Suppressor macrophage treated with lipopolysaccharide for 1 hour (primary cell): ENCODE data around the gene HLA-F.

Experiments used
- DNase-seq, 3 donors: peaks; one replicate each; pipeline ENCODE4 v3.0.0-alpha.2; 2020 to 2022

The HLA-F gene

DNA sequence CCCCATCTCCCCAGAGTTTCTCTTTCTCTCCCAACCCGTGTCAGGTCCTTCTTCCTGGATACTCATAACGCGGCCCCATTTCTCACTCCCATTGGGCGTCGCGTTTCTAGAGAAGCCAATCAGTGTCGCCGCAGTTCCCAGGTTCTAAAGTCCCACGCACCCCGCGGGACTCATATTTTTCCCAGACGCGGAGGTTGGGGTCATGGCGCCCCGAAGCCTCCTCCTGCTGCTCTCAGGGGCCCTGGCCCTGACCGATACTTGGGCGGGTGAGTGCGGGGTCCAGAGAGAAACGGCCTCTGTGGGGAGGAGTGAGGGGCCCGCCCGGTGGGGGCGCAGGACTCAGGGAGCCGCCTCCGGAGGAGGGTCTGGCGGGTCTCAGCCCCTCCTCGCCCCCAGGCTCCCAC lies at the start of gene HLA-F:
Gene HLA-F (plus strand): TSS at position 173 of the 404 bp plus-strand sequence. CDS start 30 bp downstream, at position 203.
- peak in 2 of 3 donors; percentile 98 for DNase-seq

DNA sequence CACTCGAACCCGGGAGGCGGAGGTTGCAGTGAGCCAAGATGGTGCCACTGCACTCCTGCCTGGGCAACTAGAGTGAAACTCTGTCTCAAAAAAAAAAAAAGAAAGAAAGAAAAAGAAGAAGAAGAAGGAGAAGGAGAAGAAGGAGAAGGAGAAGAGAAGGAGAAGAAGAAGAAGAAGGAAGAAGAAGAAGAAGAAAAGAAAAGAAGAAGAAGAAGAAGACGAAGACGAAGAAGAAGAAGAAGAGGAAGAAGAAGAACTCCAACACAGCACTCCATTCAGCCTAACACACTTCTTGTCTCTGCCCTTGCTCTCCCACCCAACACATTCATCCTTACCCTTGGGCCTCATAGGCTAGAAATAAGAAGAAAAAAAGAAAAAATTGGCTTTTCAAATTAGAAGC lies 49.2 kb upstream of the HLA-F start:
- DNase-seq = no peak

DNA sequence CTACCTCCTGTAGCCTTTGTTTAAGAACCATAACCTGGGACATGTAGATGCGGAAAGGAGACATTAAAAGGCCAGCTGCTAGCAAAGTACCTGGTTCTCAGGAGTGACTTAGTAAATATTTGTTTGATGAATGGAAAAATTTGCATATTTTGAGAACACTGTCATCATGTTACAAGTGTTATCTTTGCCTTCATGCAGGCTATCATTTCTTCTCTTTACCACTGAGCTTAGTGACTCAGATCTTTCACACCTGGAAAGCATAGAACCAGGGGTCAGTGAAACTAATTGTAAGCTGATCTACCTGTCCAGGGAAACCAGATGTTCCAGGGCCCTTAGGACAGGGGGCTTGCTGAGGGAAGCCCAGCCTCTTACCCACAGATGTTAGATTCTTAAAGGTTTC lies 47.7 kb upstream of the HLA-F start:
- no peak for DNase-seq

DNA sequence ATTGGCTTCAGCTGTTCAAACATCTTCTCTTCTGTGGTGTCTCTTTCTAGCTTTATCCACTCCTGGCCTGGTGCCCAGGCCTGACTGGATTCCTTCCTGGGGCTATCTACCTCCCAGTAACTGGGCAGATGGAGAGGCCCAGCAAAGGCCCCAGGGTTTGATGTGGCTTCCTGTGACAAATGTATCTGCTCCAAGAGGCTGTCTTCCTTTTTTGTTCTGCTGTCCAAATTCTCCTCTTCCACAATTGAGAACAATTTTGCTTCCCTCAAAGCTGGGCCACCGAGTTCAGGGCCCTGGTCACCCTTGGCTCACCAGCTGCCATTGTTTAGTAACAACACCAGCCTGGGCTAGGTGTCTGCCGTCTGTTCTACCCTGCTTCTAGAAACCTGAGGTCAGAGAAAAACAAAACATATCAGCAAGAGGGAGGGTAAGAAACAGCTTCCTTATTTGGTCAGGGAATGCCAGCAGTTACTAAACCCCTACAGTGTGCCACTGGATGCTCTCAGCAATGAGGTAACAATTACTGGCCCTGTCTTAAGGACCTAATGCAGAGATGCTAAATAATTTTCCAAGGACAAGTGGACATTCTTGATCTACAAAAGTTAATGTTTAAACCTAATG lies 46.1 kb upstream of the HLA-F start:
- DNase-seq = peak; percentile 35 to 45 (median 37)

DNA sequence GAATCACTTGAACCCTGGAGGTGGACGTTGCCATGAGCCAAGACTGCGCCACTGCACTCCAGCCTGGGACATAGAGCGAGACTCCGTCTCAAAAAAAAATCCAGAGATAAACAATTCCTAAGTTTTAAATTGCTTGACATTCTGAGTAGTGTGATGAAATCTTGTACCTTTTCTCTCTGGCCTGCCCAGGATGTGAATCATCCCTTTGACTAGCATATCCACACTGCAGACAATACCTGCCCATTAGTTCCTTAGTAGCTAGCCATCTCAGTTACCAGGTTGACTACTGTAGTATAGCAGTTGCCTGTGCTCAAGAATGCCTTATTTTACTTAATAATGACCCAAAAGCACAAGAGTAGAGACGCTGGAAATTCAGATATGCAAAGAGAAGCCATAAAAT lies 45.1 kb upstream of the HLA-F start:
- no peak for DNase-seq

DNA sequence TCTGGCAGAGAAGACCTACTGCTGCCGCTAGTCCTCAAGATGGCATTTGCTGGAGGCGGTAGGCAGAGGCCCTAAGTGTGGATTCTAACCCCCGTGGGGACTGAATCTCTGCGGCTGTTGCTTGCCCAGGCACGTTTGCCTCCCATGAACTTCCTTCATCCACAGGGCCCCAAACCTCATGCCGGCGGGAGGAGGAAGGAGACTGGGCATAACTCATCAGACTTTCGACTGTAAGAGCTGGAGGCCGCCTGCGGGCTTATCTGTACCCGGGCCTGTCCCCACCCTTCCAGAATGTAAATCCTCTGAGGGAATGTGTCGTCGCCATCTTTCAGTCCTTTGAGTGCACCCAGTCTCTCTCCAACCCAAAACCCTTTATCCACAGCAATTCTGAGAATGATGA lies 43.3 kb upstream of the HLA-F start:
- DNase-seq = no peak

DNA sequence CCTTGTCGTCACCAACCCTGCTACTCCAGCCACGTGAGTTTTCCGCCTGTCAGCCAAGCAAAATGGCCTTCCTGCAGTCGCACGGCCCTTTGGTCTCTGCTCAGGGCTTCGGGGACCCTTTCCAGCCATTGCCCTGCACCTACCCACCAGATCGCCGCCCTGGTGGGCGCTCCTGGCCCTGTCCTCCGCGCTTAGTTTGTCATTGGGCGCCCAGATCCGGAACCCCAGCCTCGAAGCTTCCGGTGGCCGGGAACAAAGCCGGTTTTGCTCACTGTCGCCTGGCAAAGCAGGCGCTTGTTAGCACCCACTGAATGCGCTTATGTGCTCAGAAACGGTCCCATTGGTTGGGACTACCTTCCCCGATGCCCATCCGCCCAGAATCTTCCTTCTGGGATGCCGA lies 42.8 kb upstream of the HLA-F start:
- no peak for DNase-seq

DNA sequence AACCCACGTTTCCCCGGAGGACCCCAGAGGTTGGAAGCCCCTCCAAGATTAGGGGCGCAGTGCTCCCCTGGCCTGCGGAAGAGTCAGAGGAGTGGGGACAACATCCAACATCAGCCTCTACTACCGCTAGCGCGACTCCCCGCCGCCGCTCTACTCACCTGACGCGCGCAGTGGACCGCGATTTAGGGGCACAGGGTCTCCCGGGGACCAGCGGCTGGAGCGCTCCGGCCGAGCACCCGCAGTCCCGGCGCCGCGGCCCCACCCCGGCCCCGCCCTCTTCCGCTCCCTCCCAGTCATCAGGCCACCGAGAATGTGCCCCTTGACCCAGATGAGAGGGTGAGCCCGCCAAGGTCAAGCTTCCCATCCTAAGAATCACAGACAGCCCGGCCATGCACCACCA lies 42.3 kb upstream of the HLA-F start, which contains the start of gene ZFP57:
Gene ZFP57 (minus strand): TSS at position 249 of the 400 bp plus-strand sequence. CDS start 4,149 bp downstream, outside the sequence.
- no peak for DNase-seq

DNA sequence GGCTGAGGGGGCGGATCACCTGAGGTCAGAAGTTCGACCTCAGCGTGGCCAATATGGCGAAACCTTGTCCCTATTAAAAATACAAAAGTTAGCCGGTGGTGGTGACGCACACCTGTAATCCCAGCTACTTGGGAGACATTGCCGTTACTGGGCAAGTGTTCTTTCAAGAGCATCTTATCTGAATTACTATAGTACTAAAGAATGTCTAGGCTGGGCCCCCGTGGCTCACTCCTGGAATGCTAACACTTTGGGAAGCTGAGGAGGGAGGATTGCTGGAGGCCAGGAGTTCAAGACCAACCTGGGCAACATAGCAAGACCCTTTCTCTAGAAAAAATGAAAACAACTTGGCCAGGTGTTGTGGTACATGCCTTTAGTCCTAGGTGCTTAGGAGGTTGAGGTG lies 41.4 kb upstream of the HLA-F start:
- DNase-seq = no peak

DNA sequence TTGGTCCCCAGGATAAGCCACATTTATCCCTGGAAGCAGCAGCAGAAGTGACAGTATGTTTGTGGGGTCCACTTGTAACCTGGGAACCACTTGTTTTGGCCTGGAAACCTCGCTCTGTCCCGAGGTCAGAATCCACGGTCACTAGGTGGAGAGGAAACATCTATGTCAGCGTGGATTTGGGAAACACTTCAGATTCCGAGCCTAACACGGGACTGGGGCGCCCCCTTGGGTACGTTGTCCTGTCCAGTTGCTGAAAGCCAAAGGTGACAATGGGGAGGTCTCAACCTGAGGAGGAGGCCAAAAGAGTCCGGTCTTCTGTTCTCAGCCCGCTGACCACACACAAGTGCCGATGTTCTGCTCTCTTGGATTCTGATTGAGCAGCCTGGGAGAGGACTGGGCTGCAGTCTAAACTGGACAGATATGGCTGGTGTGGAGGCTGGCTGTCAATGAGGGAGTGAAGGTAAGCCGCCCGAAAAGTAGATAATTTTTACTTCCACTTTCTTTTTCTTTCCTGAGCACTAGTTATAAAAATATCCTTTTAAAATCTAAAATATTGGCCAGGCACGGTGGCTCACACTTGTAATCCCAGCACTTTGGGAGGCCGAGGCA lies 37.4 kb upstream of the HLA-F start:
- DNase-seq = no peak

DNA sequence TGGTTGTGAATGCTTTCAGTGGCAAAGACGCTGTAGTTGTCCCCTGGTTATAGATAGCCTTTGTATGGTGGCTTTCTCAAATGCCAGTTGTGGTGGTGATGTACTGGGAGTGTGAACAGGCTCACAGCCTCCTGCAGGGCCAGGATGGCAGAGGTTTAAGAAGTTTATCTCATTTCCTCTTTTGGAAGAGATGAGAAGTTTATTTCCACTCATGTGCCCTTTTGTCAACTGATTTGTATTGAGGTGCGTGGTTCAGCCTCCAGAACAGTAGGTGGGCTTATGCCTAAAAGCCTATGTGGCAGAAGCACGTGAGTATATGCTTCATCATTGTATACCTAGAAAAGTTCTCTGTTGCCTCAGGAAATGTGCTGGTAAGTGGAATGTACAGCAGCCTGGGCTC lies 28.6 kb upstream of the HLA-F start:
- DNase-seq = no peak

DNA sequence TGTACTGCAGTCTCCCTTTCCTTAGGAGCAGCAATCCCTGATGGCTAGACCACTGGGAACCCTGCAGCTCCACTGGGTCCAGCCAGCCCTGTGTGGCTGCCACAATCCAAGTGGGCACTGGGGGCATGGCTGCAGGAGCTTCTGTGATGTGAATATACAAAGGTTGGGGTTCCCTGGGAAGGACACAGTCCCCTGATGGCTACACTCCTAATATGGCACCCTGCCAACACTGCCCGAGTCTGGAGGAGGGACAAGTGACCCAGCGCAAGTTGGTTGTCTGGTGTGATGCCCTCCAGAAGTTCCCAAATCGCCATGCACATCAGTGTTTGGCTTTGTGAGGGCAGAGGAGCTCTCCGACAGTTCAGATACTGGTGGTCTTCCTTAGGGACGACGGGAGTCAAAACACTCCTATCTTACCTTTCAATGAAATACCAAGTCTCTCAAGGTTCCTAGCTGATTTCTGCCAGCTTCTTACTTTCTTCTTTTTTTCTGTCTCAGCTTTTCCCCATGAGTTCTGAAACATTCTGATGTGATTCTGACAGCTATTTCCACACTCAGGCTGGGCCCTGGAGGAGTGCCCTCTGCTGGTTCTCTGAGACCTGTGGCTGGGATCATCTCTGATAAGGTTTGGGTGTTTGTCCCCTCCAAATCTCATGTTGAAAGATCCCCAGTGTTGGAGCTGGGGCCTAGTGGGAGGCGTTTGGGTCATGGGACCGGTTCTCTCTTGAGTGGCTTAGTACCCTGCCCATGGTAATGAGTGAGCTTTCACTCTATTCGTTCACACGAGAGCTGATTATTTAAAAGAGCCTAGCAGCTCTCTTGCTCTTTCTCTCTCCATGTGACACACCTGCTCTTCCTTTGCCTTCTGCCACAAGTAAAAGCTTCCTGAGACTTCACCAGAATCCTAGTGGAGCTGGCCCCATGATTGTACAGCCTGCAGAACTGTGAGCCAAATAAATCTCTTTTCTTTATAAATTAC lies 26.8 kb upstream of the HLA-F start:
- peak; percentile 40 to 57 (median 55) for DNase-seq

DNA sequence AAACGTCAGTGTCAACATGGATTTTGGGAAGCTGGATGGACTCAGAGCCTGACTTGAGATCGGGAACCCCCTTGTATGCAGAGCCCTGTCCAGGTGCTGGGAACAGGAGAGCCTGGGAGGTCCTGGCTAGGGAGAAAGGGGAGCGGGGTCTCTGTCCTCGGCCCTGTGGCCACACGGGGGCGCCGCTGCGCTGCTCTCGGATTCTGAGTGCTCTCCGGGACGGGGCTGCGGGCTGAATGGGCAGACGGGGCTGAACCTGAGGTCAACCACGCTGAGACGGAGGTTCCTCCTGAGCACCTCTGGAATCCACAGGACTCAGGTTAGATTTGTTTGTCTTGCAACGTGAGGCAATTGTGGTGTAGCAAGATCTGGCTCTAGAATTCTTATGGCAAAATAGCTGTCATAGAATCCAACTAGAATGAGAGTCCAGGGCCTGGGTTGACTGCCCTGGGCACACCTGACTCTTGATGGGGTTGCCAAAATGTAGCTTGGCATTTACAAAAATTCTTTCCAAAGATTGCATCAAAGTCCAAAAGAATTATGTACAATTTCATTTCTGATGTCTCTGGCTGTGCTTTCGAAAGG lies 20.6 kb upstream of the HLA-F start:
- DNase-seq = peak; percentile 49 to 88 (median 66)

DNA sequence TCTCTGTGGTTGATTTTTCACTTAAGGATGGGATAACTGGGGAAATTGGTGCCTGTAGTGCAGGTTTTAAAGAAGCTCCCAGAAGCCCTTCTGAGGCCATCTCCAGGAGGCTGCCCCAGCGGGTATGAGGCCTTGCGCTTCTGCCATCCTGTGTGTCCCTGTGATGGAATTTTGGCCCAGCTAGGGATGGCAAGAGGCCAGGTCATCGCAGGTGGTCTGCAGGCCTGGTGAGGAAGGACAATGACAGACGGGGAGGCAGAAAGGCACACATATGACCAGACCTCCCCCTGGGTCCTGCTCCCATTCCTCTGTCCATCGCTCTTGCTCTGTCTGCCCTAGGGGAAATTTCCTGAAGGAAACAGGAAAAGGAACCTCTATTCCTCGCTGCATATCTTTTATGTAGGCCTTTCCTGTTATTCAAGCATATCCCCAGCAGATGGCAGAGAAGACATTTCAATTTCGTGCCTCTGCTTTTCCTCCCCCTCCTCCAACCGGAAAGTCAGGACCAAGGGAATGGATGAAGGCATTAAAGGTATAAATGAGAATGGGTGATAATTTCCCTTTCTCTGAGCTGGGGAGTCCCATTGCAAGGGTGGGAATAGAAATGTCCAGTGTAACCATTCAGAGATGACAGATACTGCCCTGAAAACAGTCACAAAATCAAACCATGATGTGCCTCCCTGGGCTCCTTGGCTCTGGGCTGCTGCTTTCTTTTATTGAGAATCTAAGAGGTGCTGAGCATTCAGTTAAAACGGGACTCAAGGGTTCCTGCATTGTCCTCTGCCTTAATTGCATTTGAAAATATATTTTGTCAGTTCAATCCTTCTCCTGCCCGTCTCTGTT lies 17.6 kb upstream of the HLA-F start:
- peak; percentile 40 to 72 (median 57) for DNase-seq

DNA sequence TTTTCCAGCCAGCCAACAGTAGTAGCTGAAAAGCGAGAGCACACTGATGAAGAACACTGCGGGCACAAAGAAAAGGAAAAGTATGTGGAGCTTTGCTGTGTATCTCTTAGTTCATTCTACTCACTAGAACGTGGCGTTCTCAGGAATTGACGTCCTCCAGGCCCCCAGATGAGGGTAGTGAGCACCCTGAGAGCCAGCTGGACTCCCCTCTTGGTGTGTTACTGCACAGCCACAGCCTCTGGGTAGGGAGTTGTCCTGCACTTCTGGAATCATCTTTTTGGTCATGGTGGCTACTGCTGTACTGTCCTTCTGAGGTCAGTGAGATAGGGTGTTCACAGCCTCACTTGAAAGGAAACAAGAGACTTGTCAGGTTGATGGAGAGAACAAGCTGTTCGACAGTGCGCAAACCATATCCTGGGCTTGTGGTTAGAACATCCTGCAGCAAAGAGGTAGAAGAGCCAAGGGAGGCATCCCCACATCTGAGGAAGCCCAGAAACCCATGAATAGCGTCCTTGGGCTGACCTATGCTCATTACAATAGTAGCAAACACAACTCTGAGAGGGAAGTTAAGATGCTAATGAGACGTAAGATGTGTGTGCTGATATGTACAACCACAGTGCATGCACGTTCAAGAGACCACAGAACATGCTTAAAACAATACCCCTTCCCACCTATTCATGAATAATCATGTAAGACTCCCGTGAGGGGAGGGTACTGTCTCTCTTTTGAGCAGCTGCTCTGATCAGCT lies 14.6 kb upstream of the HLA-F start:
- DNase-seq = no peak

DNA sequence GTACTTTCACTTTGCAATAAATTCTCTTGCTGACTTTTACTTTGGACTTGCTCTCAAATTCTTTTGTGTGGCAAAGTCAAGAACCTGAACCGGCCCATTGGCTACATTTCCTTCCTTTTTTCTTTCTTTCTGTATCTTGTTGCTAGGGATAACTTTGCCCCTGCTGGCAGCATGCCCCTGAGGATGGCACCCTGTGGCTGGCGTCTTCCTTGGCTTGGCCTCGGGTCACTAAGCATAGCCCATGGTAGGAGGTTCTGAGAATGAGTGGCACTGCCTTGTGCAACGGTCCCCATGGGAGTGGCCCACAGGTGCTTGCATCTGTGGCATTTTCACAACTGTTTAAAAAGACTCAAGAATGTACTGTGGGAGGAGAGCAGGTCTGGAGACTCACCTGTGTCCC lies 14.0 kb upstream of the HLA-F start:
- no peak for DNase-seq

DNA sequence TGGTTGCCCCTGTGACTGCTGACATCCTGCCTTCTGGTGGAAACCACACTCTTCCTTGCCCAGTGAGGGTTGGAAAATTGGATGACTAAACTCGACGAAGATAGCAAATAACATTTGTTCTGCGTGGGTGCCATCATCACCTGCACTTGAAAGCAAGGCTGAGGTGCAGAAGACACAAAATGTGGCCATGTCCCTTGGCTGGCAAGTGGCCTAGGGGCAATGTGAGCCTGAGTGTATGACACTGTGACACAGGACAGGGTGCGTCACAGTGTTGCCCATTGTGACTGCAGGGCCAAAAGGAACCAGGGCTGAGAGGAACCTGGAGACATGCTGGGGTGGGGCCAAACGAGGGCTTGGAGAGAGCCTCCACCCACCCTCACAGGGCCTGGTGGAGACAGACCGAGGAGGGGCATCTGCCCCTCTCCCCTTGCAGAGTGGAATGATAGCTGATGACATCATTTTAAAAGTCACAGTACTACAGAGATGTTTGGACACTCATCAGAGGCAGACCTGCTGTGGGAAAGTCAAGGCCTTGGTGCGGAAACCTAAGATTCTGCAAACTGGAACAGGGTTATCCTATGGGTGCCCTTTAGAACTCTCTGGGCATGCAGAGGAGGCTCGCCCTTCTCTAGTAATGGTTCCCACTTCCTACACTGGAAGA lies 12.8 kb upstream of the HLA-F start:
- no peak for DNase-seq

DNA sequence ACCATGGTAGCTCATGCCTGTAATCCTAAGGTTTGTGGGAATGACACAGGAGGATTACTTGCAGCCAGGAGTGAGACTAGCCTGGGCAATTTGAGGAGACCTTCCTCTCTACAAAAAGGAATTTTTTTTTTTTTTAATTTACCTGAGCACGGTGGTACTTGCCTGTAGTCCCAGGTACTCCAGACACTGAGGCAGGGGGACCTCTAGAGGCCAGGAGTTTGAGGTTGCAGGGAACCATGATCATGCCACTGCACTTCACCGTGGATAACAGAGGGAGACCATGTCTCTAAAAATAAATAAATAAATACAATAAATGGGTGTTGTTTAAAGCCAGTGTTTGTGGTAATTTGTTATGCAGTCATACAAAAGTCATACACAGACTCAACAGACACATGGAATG lies 2.4 kb upstream of the HLA-F start:
- DNase-seq = no peak

DNA sequence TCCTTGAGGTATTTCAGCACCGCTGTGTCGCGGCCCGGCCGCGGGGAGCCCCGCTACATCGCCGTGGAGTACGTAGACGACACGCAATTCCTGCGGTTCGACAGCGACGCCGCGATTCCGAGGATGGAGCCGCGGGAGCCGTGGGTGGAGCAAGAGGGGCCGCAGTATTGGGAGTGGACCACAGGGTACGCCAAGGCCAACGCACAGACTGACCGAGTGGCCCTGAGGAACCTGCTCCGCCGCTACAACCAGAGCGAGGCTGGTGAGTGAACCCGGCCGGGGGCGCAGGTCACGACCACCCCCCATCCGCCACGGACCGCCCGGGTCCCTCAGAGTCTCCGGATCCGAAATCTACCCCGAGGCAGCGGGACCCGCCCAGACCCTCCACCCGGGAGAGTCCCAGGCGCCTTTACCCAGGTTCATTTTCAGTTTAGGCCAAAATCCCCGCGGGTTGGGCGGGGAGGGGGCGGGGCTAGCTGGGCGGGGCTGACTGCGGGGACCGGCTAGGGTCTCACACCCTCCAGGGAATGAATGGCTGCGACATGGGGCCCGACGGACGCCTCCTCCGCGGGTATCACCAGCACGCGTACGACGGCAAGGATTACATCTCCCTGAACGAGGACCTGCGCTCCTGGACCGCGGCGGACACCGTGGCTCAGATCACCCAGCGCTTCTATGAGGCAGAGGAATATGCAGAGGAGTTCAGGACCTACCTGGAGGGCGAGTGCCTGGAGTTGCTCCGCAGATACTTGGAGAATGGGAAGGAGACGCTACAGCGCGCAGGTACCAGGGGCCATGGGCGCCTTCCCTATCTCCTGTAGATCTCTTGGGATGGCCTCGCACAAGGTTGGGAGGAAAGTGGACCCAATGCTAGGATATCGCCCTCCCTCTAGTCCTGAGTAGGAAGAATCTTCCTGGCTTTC lies 693 bp downstream of the HLA-F start:
- DNase-seq = peak; percentile 77 to 89 (median 79)
